CD4-positive, CD25-positive, alpha-beta regulatory T cell (primary cell): ENCODE data around the gene TUFM. TPM values are rescaled to one million over a fixed set of nuclear protein-coding genes. Genes with fewer than 3 reads are reported as not detected.
A peak's percentile ranks its signal among the peaks of the same experiment; 100 is the strongest.

Experiments used
- ATAC-seq, 2 donors: fragments of 150-1000 bp; cut with Tn5 transposase; one replicate each; pipeline ENCODE4 v1.10.0; 2021; ENCODE audit warnings: low read depth in 2 of 2, moderate number of reproducible peaks in 2 of 2, moderate library complexity in 1 of 2
- DNase-seq, 3 donors: peaks; one replicate each; pipeline versions ENCODE4 v3.0.0 to v3.0.0-alpha.2; 2012 to 2022; ENCODE audit warnings: mixed read lengths in 1 of 3
- H3K27ac ChIP-seq: one replicate; pipeline ENCODE4 v1.7.0; 2013; ENCODE audit warnings: mild to moderate bottlenecking, low read length; ENCODE audit not compliant: insufficient read depth, poor library complexity, severe bottlenecking
- H3K27me3 ChIP-seq: one replicate; pipeline ENCODE4 v1.7.0; 2013; ENCODE audit warnings: low read length; ENCODE audit not compliant: control insufficient read depth, insufficient read depth
- H3K36me3 ChIP-seq: one replicate; pipeline ENCODE4 v1.7.0; 2013; ENCODE audit warnings: mild to moderate bottlenecking, low read length, moderate library complexity; ENCODE audit not compliant: control insufficient read depth, insufficient read depth
- H3K4me1 ChIP-seq: 2 replicates; pipeline ENCODE4 v1.7.0; 2013; ENCODE audit warnings: mild to moderate bottlenecking, low read length; ENCODE audit not compliant: insufficient read depth, control insufficient read depth, poor library complexity, severe bottlenecking
- H3K4me3 ChIP-seq: one replicate; pipeline ENCODE4 v1.7.0; 2013; ENCODE audit warnings: low read depth, mild to moderate bottlenecking, low read length, moderate library complexity
- H3K9me3 ChIP-seq, 2 experiments: 1 replicate in 1 of 2; 2 replicates in 1 of 2; pipeline ENCODE4 v1.7.0; 2013; ENCODE audit warnings: low read length in 2 of 2, mild to moderate bottlenecking in 1 of 2, moderate library complexity in 1 of 2; ENCODE audit not compliant: control insufficient read depth in 2 of 2
- H3K27ac Mint-ChIP-seq, 3 donors: one replicate each; pipeline ENCODE4 v1.8.0; 2020 to 2022; ENCODE audit warnings: mild to moderate bottlenecking in 3 of 3, mixed read lengths in 3 of 3, moderate library complexity in 2 of 3
- H3K27me3 Mint-ChIP-seq: one replicate; pipeline ENCODE4 v1.8.0; 2022; ENCODE audit warnings: mild to moderate bottlenecking, mixed read lengths
- H3K36me3 Mint-ChIP-seq: one replicate; pipeline ENCODE4 v1.8.0; 2020; ENCODE audit warnings: mixed read lengths
- H3K4me1 Mint-ChIP-seq, 4 donors: one replicate each; pipeline ENCODE4 v1.8.0; 2020 to 2022; ENCODE audit warnings: mixed read lengths in 4 of 4, mild to moderate bottlenecking in 1 of 4
- H3K4me3 Mint-ChIP-seq, 4 donors: one replicate each; pipeline ENCODE4 v1.8.0; 2020 to 2022; ENCODE audit warnings: mild to moderate bottlenecking in 4 of 4, mixed read lengths in 4 of 4, moderate library complexity in 3 of 4
- H3K9me3 Mint-ChIP-seq, 7 donors: one replicate each; pipeline ENCODE4 v1.8.0; 2020 to 2022; ENCODE audit warnings: mixed read lengths in 7 of 7, mild to moderate bottlenecking in 3 of 7, moderate library complexity in 2 of 7
- polyA plus RNA-seq, 4 donors: library from polyadenylated mRNA; unstranded; fragments of 300-500 nt; fragmentation: Illumina TruSeq; gene quantifications; one replicate each; pipeline ENCODE4 v1.2.3, GENCODE V29; 2021
- total RNA-seq: library from RNA; stranded (reverse); gene quantifications from one replicate; pipeline ENCODE4 v1.2.3, GENCODE V29; 2022

The TUFM gene
- total and polyA plus RNA-seq, 5 donors from 2014 or later = 98.4 to 165 (median 138) TPM

GRCh38 chr16:28844226-28844885 lies 1.8 kb downstream of the TUFM start:
- no peak overlapping the region for H3K4me3 ChIP-seq
- no peaks in the 10 kb centered on the region for H3K27me3 Mint-ChIP-seq
- H3K4me3 Mint-ChIP-seq = peak overlapping the region; percentile 69 to 94 (median 86)
- peaks cover 21% of the 10 kb centered on the region for H3K36me3 Mint-ChIP-seq
- ATAC-seq = no peak
- H3K27me3 ChIP-seq = no peaks in the 10 kb centered on the region
- DNase-seq = no peak
- H3K9me3 ChIP-seq = no peaks in the 10 kb centered on the region
- H3K27ac Mint-ChIP-seq = peak overlapping the region; percentile 67 to 97 (median 82)
- H3K36me3 ChIP-seq = peaks cover 33% of the 10 kb centered on the region
- H3K4me1 Mint-ChIP-seq = peaks cover 4 to 37% (median 18%) of the 10 kb centered on the region in 4 donors
- no peaks in the 10 kb centered on the region for H3K9me3 Mint-ChIP-seq
- peak overlapping the region; percentile 86 for H3K27ac ChIP-seq
- peaks cover 26% of the 10 kb centered on the region for H3K4me1 ChIP-seq

- Histone ChIP-seq H3K27me3 (no peaks in the 10 kb centered on the region), H3K4me3 (no peak overlapping the region), H3K4me1 (peaks cover 26% of the 10 kb centered on the region), H3K9me3 (no peaks in the 10 kb centered on the region), H3K36me3 (peaks cover 33% of the 10 kb centered on the region), H3K27ac (no peak overlapping the region)
- H3K27me3 Mint-ChIP-seq = no peaks in the 10 kb centered on the region
- peaks cover 21% of the 10 kb centered on the region for H3K36me3 Mint-ChIP-seq
- H3K4me1 Mint-ChIP-seq = peaks cover 4 to 37% (median 19%) of the 10 kb centered on the region in 4 donors
- DNase-seq (no peak), ATAC-seq (no peak)
- no peaks in the 10 kb centered on the region for H3K9me3 Mint-ChIP-seq
- peak overlapping the region in 3 of 4 donors; percentile 32 to 91 (median 41) for H3K4me3 Mint-ChIP-seq
- H3K27ac Mint-ChIP-seq = peak overlapping the region in 1 of 3 donors; percentile 9
These were observed 2.4 kb downstream of the TUFM start for GRCh38 chr16:28843766-28844165.

GRCh38 chr16:28842696-28843095 lies 3.5 kb downstream of the TUFM start:
- DNase-seq (no peak), ATAC-seq (no peak)
- H3K36me3 ChIP-seq = peaks cover 38% of the 10 kb centered on the region
- no peak overlapping the region for H3K4me3 ChIP-seq
- no peaks in the 10 kb centered on the region for H3K27me3 ChIP-seq
- Mint-ChIP-seq H3K4me3 (peak overlapping the region in 2 of 4 donors; percentile 67 to 91), H3K27ac (no peak overlapping the region), H3K36me3 (peaks cover 26% of the 10 kb centered on the region), H3K4me1 (peaks cover 4 to 37% (median 22%) of the 10 kb centered on the region in 4 donors), H3K9me3 (no peaks in the 10 kb centered on the region), H3K27me3 (no peaks in the 10 kb centered on the region)
- H3K4me1 ChIP-seq = peaks cover 26% of the 10 kb centered on the region
- no peaks in the 10 kb centered on the region for H3K9me3 ChIP-seq
- no peak overlapping the region for H3K27ac ChIP-seq

GRCh38 chr16:28839899-28840298 lies 6.2 kb downstream of the TUFM start:
- no peaks in the 10 kb centered on the region for H3K27me3 Mint-ChIP-seq
- H3K4me3 ChIP-seq = no peak overlapping the region
- H3K36me3 Mint-ChIP-seq = peaks cover 26% of the 10 kb centered on the region
- H3K9me3 ChIP-seq = no peaks in the 10 kb centered on the region
- H3K4me1 ChIP-seq = peaks cover 5% of the 10 kb centered on the region
- no peaks in the 10 kb centered on the region for H3K27me3 ChIP-seq
- no peak overlapping the region for H3K4me3 Mint-ChIP-seq
- H3K27ac Mint-ChIP-seq = peak overlapping the region in 1 of 3 donors; percentile 28
- peaks cover 0 to 12% (median 8%) of the 10 kb centered on the region in 4 donors for H3K4me1 Mint-ChIP-seq
- H3K9me3 Mint-ChIP-seq = no peaks in the 10 kb centered on the region
- DNase-seq (no peak), ATAC-seq (no peak)
- H3K27ac ChIP-seq = no peak overlapping the region
- H3K36me3 ChIP-seq = peaks cover 60% of the 10 kb centered on the region

GRCh38 chr16:28839004-28839639 lies 7.0 kb downstream of the TUFM start:
- Histone ChIP-seq H3K4me3 (no peak overlapping the region), H3K36me3 (peaks cover 61% of the 10 kb centered on the region), H3K4me1 (no peaks in the 10 kb centered on the region), H3K9me3 (no peaks in the 10 kb centered on the region), H3K27me3 (no peaks in the 10 kb centered on the region), H3K27ac (no peak overlapping the region)
- ATAC-seq (no peak), DNase-seq (no peak)
- peaks cover 29% of the 10 kb centered on the region for H3K36me3 Mint-ChIP-seq
- H3K27me3 Mint-ChIP-seq = no peaks in the 10 kb centered on the region
- peak overlapping the region in 2 of 4 donors; percentile 13 to 79 for H3K4me3 Mint-ChIP-seq
- no peaks in the 10 kb centered on the region for H3K9me3 Mint-ChIP-seq
- peaks cover 0 to 10% (median 4%) of the 10 kb centered on the region in 4 donors for H3K4me1 Mint-ChIP-seq
- peak overlapping the region in 1 of 3 donors; percentile 52 for H3K27ac Mint-ChIP-seq

GRCh38 chr16:28838558-28838918 lies 7.6 kb downstream of the TUFM start:
- H3K36me3 Mint-ChIP-seq = peaks cover 34% of the 10 kb centered on the region

GRCh38 chr16:28837672-28838557 lies 8.2 kb downstream of the TUFM start:
- no peak overlapping the region for H3K4me3 ChIP-seq
- peaks cover 61% of the 10 kb centered on the region for H3K36me3 ChIP-seq
- H3K27ac Mint-ChIP-seq = no peak overlapping the region
- H3K9me3 ChIP-seq = no peaks in the 10 kb centered on the region
- no peak for DNase-seq
- H3K27me3 Mint-ChIP-seq = no peaks in the 10 kb centered on the region
- H3K36me3 Mint-ChIP-seq = peaks cover 33% of the 10 kb centered on the region
- H3K4me3 Mint-ChIP-seq = peak overlapping the region in 2 of 4 donors; percentile 8 to 13
- ATAC-seq = no peak
- H3K4me1 Mint-ChIP-seq = peaks cover 0 to 8% (median 3%) of the 10 kb centered on the region in 4 donors
- H3K27ac ChIP-seq = no peak overlapping the region
- H3K27me3 ChIP-seq = no peaks in the 10 kb centered on the region
- H3K9me3 Mint-ChIP-seq = no peaks in the 10 kb centered on the region
- no peaks in the 10 kb centered on the region for H3K4me1 ChIP-seq

More at GRCh38 chr16:28838558-28838918, 7.6 kb downstream of the TUFM start:
- Histone ChIP-seq H3K36me3 (peaks cover 61% of the 10 kb centered on the region), H3K27me3 (no peaks in the 10 kb centered on the region), H3K4me3 (no peak overlapping the region), H3K9me3 (no peaks in the 10 kb centered on the region), H3K27ac (no peak overlapping the region), H3K4me1 (no peaks in the 10 kb centered on the region)
- H3K4me3 Mint-ChIP-seq = peak overlapping the region in 2 of 4 donors; percentile 8 to 13
- no peaks in the 10 kb centered on the region for H3K27me3 Mint-ChIP-seq
- peaks cover 0 to 10% (median 3%) of the 10 kb centered on the region in 4 donors for H3K4me1 Mint-ChIP-seq
- no peaks in the 10 kb centered on the region for H3K9me3 Mint-ChIP-seq
- no peak overlapping the region for H3K27ac Mint-ChIP-seq
- ATAC-seq (no peak), DNase-seq (no peak)
